HG03159 (cell line): ENCODE data around the gene ATP1A2.

Experiments
- ATAC-seq: cut with Tn5 transposase; IDR thresholded peaks from one replicate; pipeline ENCODE4 v1.9.1; 2021; ENCODE audit warnings: mild to moderate bottlenecking, moderate library complexity; ENCODE audit not compliant: unreplicated experiment

Gene ATP1A2

DNA sequence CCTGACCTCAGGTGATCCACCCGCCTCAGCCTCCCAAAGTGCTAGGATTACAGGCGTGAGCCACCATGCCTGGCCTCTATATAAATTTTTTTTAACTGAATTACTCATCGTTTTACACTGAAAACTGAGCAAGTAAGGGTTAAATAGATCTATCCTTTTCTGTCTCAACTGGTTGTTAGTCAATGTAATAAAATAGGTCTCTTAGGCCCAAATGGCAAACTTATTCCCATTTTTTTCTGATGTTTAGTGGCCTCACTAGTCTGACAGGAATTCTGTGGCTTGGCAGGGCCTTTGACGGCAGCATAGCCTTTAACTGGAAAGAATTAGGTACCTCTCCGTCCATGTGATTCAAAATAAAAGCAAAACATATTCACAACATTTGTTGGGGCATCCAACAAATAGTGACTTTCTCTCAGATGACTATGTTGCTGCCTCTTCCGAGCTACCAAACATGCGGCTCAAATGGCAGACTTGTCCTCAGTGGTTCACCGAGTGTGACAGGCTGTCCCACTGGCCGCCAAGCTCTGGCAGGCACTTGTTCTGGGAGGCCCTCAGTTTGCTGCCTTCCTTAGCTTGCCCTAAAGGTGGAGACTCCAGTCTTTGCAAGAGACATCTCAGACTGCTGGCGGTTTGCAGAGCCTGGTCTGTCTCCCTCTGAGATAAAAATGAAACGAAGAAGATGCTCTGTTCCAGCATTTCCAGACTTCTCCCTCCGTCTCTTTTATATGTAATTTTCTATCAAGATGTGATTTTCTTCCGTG lies 53.2 kb downstream of the ATP1A2 start:
- ATAC-seq, result no peak

DNA sequence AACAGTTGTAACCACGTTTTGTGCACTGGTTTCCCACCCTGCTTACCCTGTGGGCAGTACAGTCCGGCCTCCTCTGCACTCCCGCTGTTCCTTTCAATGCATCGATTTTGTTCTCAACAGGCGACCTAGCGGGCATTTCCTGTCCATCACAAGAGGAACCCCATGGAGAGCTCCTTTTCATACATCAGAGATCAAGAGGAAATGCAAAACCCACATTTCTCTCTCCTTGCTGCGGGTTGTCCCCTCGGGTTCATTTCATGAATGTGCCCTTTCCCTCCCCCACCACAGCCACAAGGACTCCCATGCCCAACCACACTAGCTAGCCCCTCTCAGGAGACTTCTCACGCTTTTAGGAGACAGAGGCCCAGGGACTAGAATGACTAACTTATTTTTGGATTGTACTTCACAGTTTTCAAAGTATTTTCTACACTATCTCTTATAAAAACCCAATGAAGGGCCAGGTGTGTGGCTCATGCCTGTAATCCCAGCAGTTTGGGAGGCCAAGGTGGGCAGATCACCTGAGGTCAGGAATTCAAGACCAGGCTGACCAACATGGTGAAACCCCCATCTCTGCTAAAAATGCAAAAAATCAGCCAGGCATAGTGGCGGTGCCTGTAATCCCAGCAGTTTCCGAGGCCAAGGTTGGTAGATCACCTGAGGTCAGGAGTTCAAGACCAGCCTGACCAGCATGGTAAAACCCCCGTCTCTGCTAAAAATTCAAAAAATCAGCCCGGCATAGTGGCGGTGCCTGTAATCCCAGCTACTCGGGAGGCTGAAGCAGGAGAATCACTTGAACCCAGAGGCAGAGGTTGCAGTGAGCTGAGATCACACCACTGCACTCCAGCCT lies 54.2 kb downstream of the ATP1A2 start:
- peak; percentile 65 for ATAC-seq

DNA sequence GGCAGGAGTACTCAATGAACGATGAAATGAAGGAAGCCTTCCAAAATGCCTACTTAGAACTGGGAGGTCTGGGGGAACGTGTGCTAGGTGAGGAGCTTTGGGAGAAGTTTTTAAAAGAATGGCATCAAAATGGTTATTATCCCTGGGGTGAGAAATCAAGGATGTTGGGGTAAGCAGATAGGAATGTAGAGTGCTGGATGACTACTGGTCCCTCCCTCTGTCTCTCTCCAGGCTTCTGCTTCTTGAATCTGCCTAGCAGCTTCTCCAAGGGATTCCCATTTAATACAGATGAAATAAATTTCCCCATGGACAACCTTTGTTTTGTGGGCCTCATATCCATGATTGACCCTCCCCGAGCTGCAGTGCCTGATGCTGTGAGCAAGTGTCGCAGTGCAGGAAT lies 55.8 kb downstream of the ATP1A2 start:
- ATAC-seq, result no peak

DNA sequence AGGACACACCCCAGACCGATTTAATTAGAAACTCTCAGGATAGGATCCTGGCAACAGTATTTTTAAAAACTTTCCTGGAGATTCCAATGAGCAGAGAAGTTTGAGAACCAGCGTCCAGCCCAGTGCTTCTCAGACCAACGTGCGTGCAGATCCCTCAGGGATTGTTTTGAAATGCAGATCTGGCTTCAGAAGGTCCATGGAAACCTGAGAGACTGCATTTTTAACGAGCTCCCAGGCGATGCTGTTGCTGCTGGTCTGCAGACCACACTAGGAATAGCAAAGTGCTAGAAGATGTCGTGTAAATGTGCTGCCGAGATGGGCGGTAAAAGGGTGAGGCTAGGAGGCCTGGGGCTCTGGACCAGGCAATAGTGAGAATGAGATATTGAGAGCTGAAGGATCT lies 56.4 kb downstream of the ATP1A2 start:
- ATAC-seq, result no peak

DNA sequence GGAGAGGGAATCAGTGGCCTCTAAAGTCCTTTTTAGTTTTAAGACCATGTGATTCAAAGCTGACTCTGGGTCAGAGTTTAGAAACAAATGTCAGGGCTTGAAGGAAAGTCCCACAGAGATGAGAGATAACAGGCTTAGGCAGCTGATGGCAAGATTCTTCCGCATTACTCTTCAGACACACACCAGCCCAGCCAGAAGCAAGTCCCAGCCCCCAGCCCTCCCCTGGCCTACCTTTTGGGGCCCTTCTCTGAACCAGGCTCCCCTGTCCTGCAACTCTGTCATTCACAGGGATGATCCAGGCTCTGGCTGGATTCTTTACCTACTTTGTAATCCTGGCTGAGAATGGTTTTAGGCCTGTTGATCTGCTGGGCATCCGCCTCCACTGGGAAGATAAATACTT lies 61.7 kb downstream of the ATP1A2 start:
- ATAC-seq, result no peak

DNA sequence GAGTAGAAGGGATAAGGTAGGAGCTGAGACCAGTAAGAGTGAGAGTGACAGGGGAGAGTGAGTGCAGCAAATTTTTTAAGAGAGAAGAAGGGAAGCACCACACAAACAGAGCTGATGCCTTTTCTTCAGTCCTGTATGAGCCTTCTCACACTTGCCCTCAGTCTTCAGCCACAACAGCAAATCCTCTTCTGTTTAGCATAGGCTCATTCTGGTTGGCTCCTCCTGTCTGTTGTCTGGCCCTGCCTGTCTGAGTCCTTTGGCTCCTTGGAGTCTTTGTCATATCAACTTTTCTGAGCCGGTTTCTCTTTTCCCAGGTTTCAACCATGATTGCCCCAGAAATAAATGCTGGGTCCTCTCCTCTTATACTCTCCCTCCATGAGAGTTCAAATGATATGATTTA lies 62.1 kb downstream of the ATP1A2 start:
- no peak for ATAC-seq

DNA sequence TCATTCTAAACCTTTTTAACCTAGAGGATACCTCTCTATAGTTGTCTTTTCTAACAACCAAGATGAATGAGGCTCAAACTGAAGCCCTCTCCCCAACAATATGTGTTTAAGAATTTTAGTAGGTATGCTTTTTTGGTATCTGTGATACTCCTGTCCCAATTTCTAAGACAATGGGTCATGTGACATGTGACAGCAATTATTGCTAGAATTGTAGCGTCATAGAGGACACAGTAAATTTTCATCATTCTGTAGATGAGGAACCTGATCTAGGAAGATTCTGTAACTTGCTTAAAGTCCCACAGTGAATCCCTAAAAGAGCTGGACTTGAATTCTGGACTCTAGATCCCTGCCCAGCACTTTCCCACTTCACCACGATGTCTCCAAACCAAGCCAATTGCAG lies 63.2 kb downstream of the ATP1A2 start:
- ATAC-seq, result no peak

DNA sequence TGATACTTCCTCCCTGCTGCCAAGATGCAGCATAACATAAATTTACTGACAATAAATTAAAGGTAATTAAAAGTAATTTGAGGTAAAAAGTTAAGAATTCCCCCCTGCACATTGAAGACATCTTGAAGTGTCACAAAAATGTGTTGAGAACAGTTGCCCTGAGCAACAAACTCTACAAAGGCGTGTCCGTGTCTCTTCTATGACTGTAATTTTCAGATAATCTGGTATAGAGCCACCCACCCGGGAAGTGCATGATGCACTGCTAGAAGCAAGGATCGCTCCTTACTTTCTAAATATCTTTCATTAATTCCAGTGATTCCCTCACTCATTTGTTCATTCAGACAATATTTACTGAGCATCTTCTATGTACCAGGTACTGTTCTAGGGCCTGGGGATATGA lies 63.8 kb downstream of the ATP1A2 start:
- ATAC-seq, result no peak

DNA sequence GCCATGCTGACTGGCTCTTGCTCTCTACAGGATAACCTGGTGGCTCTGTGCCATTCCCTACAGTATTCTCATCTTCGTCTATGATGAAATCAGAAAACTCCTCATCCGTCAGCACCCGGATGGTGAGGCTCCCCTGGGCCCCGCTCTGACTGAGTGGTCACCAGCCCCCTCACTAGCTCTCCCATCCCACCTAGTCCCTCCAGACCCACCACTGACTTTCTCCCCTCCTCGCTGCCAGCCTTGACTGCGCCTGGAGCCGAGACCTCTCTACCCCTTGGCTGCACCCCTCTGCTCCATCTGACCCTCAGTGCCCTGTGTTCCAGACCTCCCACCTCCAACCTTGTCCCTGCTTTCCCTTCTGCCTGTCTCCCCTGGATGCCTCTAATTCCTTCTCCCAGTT lies 70.7 kb downstream of the ATP1A2 start:
- ATAC-seq, result no peak

DNA sequence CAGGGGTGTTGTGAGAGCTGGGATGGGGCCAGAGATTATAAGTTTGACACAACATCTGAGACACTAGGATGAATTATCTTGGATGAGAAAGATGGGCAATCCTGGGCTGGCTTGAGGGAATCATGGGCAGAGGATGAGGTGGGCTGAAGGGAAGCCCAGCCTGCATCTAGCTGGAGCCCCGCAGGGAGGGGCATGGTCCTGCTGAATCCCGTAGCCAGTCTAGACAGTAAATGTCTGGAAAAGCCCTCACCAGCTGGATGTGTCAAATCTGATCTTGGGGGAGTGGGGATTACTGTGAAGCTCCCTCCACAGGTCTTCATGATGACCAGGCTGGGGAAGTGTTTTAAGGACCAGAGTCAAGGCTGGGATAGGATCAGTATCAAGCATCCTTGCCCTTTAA lies 71.2 kb downstream of the ATP1A2 start:
- ATAC-seq, result no peak

DNA sequence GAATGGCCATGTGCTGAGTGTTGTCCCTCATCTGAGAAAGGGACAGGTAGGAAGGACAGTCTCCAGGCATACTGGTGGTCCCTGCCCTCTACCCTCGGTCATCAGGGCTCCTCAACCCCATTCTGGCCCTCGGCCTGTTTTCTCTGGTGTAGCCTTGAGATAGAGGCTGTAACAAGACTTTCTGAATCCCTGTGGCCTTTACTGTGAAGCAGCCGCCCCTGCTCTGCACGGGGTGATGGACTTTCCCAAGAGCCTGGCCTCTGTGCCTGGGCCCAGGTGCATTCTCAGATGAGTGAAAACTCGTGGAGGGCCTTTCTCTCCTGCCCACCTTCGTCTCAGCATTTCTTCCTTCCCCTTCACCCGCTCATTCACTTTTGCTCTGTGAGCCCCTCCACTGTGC lies 71.8 kb downstream of the ATP1A2 start:
- ATAC-seq, result no peak

DNA sequence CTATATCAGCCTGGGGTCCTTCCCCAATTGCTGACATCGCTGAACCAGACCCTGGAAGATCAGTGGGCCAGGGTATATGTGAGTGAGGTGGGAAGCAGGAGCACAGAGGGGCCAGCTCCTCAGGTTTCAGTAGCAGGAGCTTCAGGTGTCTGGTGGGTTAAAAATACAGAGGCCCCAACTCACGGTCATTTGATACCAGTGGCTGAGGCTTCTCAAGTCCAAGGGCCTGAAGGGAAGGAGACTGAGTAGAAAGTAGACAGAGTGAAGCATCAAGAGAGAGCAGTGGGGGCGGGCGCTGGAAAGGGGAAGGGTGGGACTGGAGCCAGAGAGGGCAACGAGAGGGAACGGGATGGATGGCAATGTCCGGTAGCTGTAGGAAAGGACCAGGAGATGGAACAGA lies 72.8 kb downstream of the ATP1A2 start:
- ATAC-seq, result no peak

DNA sequence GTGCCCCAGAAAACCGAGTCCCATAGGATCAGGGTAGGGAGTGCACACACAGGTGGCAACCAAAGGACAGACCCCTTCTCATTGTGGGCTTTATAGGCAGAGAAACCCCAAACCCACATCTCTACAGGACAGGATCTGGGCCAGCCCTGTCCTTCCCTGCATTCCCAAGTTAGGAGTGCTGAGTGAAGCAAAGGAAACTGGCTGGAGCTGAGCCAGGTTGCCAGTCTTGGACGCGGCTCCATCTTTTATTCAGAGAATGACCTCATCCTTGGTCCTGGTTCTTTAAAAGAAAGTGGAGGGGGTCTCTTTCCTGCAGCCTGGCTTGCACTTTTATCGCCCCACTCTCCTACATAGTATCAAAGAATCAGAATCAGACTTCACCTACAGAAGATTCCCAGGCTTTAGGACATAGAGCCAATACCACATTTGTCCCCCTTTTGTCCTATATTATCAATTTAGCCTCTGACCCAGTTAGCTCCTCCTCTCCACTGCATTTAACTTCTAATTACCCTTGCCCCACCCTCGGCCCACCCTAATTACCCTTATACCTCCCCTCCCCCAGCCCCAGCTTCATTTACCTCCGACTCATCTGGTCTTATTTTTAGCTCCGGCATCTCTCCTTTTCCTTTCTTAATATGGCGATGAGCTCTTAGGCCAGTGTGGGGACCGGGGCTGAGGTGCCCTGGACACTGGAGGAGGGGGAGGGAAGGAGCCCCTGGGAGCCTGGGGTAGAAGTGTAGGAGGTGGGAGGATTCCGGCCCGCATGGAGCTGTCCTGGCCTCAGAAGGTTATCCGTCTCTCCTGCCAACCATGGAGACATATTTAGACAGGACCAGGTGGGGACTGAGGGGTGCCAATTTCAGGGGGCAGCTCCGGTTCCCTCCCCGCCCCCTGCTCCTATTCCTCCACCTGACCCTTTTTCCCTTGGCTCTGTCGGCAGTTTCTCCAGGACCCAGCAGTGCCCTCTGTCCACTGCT lies 74.4 kb downstream of the ATP1A2 start, which contains the start of gene CASQ1:
CASQ1 (plus strand) TSS at position 927 of the 977 bp plus-strand sequence. CDS start 177 bp downstream, outside the sequence.
- no peak for ATAC-seq

DNA sequence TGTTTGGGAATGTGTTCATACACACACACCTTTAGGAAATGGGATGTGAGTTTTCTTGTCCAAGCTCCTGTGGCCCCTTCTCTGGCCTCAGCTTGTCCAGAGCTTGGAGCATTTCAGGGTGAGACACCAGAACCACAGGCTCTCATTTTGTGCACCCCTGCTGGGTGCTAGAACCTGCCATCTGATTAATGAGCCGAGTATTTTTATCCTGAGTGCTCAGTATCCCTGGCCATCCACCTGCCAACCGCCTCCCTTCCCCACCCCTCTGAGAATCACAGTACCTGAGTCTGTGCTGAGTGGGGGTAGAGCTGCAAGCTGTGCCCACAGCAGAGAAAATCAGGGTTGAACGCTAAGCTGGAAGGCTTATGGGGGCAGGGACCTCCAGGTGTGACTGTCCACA lies 76.2 kb downstream of the ATP1A2 start:
- ATAC-seq, result no peak

DNA sequence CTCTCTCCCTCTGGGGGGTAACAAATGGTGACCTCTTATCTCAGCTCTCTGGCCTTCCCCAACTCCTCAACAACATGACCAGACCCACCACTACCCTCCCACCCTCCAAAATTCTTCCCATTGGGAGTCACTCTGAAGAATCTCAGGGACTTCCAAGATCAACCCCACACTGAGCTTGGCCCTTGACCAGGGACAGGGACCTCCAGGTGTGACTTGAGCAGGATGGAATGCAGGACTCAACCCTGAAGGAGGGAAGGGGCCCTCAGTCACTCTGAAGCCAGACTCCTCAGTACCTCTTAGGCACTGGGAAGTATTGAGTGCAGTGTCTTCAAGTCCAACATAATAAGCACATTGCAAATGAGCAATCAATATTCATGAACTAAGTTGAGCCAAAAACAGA lies 76.7 kb downstream of the ATP1A2 start:
- no peak for ATAC-seq
